Right renal pelvis (tissue), 4 donors: ENCODE data around the gene FAM72D. TPM values are rescaled to one million over a fixed set of nuclear protein-coding genes. Genes with fewer than 3 reads are reported as not detected.
"Not testable (repeated sequence)": the region's sequence is repeated elsewhere in the genome, so short reads cannot be mapped to it uniquely, and the experiment has no call there.

ENCODE experiments used
- DNase-seq, 4 donors: peaks; one replicate each; pipeline ENCODE4 v3.0.0-alpha.2; 2013; ENCODE audit warnings: low read depth in 4 of 4, low spot score in 3 of 4, missing footprints in 1 of 4
- polyA plus RNA-seq, 4 donors: library from polyadenylated mRNA; unstranded; fragments of 120-200 nt; gene quantifications; one replicate each; pipeline ENCODE4 v1.2.1, GENCODE V29; 2013; ENCODE audit not compliant: insufficient read length in 4 of 4

Gene FAM72D
- polyA plus RNA-seq, 4 donors: 2.3 to 4.7 (median 2.6) TPM

GRCh38 chr1:145082483-145083255 is 13.1 kb upstream of the FAM72D start:
- DNase-seq: not testable (repeated sequence)

- not testable (repeated sequence) for DNase-seq
Measured at GRCh38 chr1:145093517-145094149, 2.1 kb upstream of the FAM72D start.

GRCh38 chr1:145094655-145095211 is 1.0 kb upstream of the FAM72D start:
- not testable (repeated sequence) for DNase-seq

GRCh38 chr1:145101725-145102124 is 6.0 kb downstream of the FAM72D start:
- not testable (repeated sequence) for DNase-seq

- not testable (repeated sequence) for DNase-seq
Measured at GRCh38 chr1:145103294-145103693, 7.5 kb downstream of the FAM72D start.

- DNase-seq: not testable (repeated sequence)
Measured at GRCh38 chr1:145111674-145112073, 15.9 kb downstream of the FAM72D start.

GRCh38 chr1:145112703-145113102 is 16.9 kb downstream of the FAM72D start:
- DNase-seq: not testable (repeated sequence)

GRCh38 chr1:145114560-145115057 is 18.8 kb downstream of the FAM72D start:
- not testable (repeated sequence) for DNase-seq

- not testable (repeated sequence) for DNase-seq
Measured at GRCh38 chr1:145115587-145116493, 20.1 kb downstream of the FAM72D start.

- DNase-seq: not testable (repeated sequence)
Measured at GRCh38 chr1:145119842-145120241, 24.1 kb downstream of the FAM72D start.

- not testable (repeated sequence) for DNase-seq
Measured at GRCh38 chr1:145122344-145123061, 26.7 kb downstream of the FAM72D start.

GRCh38 chr1:145123062-145123395 is 27.3 kb downstream of the FAM72D start:
- not testable (repeated sequence) for DNase-seq

- DNase-seq: not testable (repeated sequence)
Measured at GRCh38 chr1:145123992-145124641, 28.3 kb downstream of the FAM72D start.

GRCh38 chr1:145125112-145125511 is 29.3 kb downstream of the FAM72D start:
- not testable (repeated sequence) for DNase-seq

- DNase-seq: not testable (repeated sequence)
Measured at GRCh38 chr1:145127144-145127543, 31.4 kb downstream of the FAM72D start.

GRCh38 chr1:145128697-145129469 is 33.1 kb downstream of the FAM72D start:
- DNase-seq: not testable (repeated sequence)

- DNase-seq: not testable (repeated sequence)
Measured at GRCh38 chr1:145134476-145134875, 38.7 kb downstream of the FAM72D start.

GRCh38 chr1:145140549-145140948 is 44.8 kb downstream of the FAM72D start:
- not testable (repeated sequence) for DNase-seq
